PC-9 (cell line): ENCODE measurements around the gene RAB25. TPM values are rescaled to one million over a fixed set of nuclear protein-coding genes. Genes with fewer than 3 reads are reported as not detected.
A peak's percentile ranks its signal among the peaks of the same experiment; 100 is the strongest.

Experiments
- BruUV-seq: library from RNA; stranded (reverse); fragments of 400-500 nt; replicated peaks from 2 replicates; lab custom pipeline; 2021; lab: Mats Ljungman, UMichigan
- CTCF ChIA-PET: fragments of 300-600 bp; sonication (Branson Sonifier 250); formaldehyde crosslinking; loops from one replicate; lab custom pipeline; 2022; ENCODE audit warnings: antibody characterized with exemption; lab: Charles Lee
- POLR2A ChIA-PET: fragments of 300-600 bp; sonication (Branson Sonifier 250); formaldehyde crosslinking; loops from one replicate; lab custom pipeline; 2022; ENCODE audit warnings: antibody characterized with exemption; ENCODE audit not compliant: unreplicated experiment; lab: Charles Lee
- DNase-seq, 2 experiments: peaks; one replicate each; pipeline versions ENCODE4 v3.0.0 to v3.0.0-alpha.2; 2015 to 2022; ENCODE audit warnings: mixed read lengths in 1 of 2
- H2AFZ ChIP-seq: fragments of 200-600 bp; sonication (generic); 2 replicates; pipeline ENCODE4 v1.8.1; 2017; ENCODE audit warnings: antibody characterized with exemption
- H3F3A ChIP-seq: fragments of 200-600 bp; sonication (generic); 2 replicates; pipeline ENCODE4 v1.8.1; 2017; ENCODE audit warnings: antibody characterized with exemption, mild to moderate bottlenecking, low read depth; ENCODE audit not compliant: insufficient read depth
- H3K27ac ChIP-seq: fragments of 200-600 bp; sonication (generic); 2 replicates; pipeline ENCODE4 v1.6.1; 2016; ENCODE audit warnings: mixed run types
- H3K27me3 ChIP-seq: fragments of 200-600 bp; sonication (generic); 2 replicates; pipeline ENCODE4 v1.6.1; 2016; ENCODE audit warnings: low read depth, mixed run types; ENCODE audit not compliant: insufficient read depth
- H3K36me3 ChIP-seq: fragments of 200-600 bp; sonication (generic); 2 replicates; pipeline ENCODE4 v1.6.1; 2016; ENCODE audit warnings: low read depth, mixed run types
- H3K4me1 ChIP-seq: fragments of 200-600 bp; sonication (generic); replicated peaks from 2 replicates; pipeline ENCODE4 v1.6.1; 2016; ENCODE audit warnings: mixed run types; ENCODE audit not compliant: insufficient read depth
- H3K4me2 ChIP-seq: fragments of 200-600 bp; sonication (generic); 2 replicates; pipeline ENCODE4 v1.6.1; 2017; ENCODE audit warnings: mixed run types
- H3K4me3 ChIP-seq: fragments of 200-600 bp; sonication (generic); 2 replicates; pipeline ENCODE4 v1.6.1; 2016; ENCODE audit warnings: mixed run types
- H3K79me2 ChIP-seq: fragments of 200-600 bp; sonication (generic); 2 replicates; pipeline ENCODE4 v1.6.1; 2017; ENCODE audit warnings: low read depth, mixed run types
- H3K9me2 ChIP-seq: fragments of 200-600 bp; sonication (generic); 2 replicates; pipeline ENCODE4 v1.8.1; 2017; ENCODE audit warnings: mild to moderate bottlenecking; ENCODE audit not compliant: insufficient read depth
- H3K9me3 ChIP-seq: fragments of 200-600 bp; sonication (generic); 2 replicates; pipeline ENCODE4 v1.8.1; 2016; ENCODE audit warnings: low read depth; ENCODE audit not compliant: insufficient read depth
- H4K20me1 ChIP-seq: fragments of 200-600 bp; sonication (generic); 2 replicates; pipeline ENCODE4 v1.8.1; 2017; ENCODE audit not compliant: insufficient read depth
- CTCF ChIP-seq: fragments of 200-600 bp; sonication (generic); conservative IDR thresholded peaks from 2 replicates; pipeline ENCODE4 v1.6.1; 2017; ENCODE audit warnings: mixed run types, antibody characterized with exemption, mild to moderate bottlenecking, moderate library complexity
- EZH2 ChIP-seq: fragments of 200-600 bp; sonication (generic); IDR thresholded peaks from 2 replicates; pipeline ENCODE4 v1.8.0; 2017; ENCODE audit warnings: antibody characterized with exemption, low read depth
- intact Hi-C: fragments of 100-400 bp; cut with micrococcal nuclease; formaldehyde crosslinking; loops from one replicate; pipeline ENCODE4 v1.10.0; 2022; ENCODE audit not compliant: unreplicated experiment
- total RNA-seq: library from RNA; stranded (reverse); gene quantifications from 2 replicates; pipeline ENCODE4 v1.2.3, GENCODE V29; 2021

The RAB25 gene
- total RNA-seq, 1 experiment from 2014 or later, result 129 TPM

- Histone ChIP-seq H3F3A (peaks cover 8% of the 10 kb centered on the region; the same call in 1 of the 2 replicates), H3K9me2 (no peaks in the 10 kb centered on the region), H3K4me3 (no peak overlapping the region), H3K4me2 (peak overlapping the region; percentile 41; the same call in 1 of the 2 replicates), H3K27ac (no peak overlapping the region), H2AFZ (no peak overlapping the region), H3K36me3 (no peaks in the 10 kb centered on the region), H3K9me3 (no peaks in the 10 kb centered on the region), H3K4me1 (peaks cover 31% of the 10 kb centered on the region), H4K20me1 (no peaks in the 10 kb centered on the region), H3K79me2 (no peaks in the 10 kb centered on the region), H3K27me3 (no peaks in the 10 kb centered on the region)
- DNase-seq, result peak; percentile 81 to 84
- CTCF ChIA-PET, result interaction anchor here (0.6 to 1.1 kb wide), 3 partner anchors 32 to 160 kb away, joined by 3 to 7 read pairs (median 6); no protein-coding TSS in a partner anchor
- BruUV-seq, result no TSS peak
- POLR2A ChIA-PET, result no interaction called here
- intact Hi-C loops, result loop anchor here (1.0 to 10.0 kb wide), 4 partner anchors 39 to 356 kb away; no protein-coding TSS in a partner anchor
- TF ChIP-seq EZH2, result no peak
- peak; percentile 92 for TF ChIP-seq CTCF
These were observed 29.9 kb downstream of the RAB25 start for GRCh38 chr1:156090840-156091188.

- no peaks in the 10 kb centered on the region for H3K79me2 ChIP-seq
These were observed 30.6 kb downstream of the RAB25 start for GRCh38 chr1:156091610-156092009.

GRCh38 chr1:156095906-156096508 lies 35.0 kb downstream of the RAB25 start:
- peak in 1 of 2 experiments; percentile 52 for DNase-seq
- peak overlapping the region; percentile 39 for H3K4me2 ChIP-seq

More at GRCh38 chr1:156091610-156092009, 30.6 kb downstream of the RAB25 start:
- DNase-seq, result no peak
- H3K4me2 ChIP-seq, result no peak overlapping the region
- no peaks in the 10 kb centered on the region for H3K9me2 ChIP-seq
- peaks cover 9% of the 10 kb centered on the region; the same call in 1 of the 2 replicates for H3F3A ChIP-seq
- no peak for TF ChIP-seq CTCF
- TF ChIP-seq EZH2, result no peak
- no peaks in the 10 kb centered on the region for H3K36me3 ChIP-seq
- POLR2A ChIA-PET, result no interaction called here
- no peak overlapping the region for H3K27ac ChIP-seq
- H3K9me3 ChIP-seq, result no peaks in the 10 kb centered on the region
- no peaks in the 10 kb centered on the region for H3K27me3 ChIP-seq
- intact Hi-C loops, result loop anchor here (5.0 to 10.0 kb wide), 2 partner anchors 223 to 356 kb away; no protein-coding TSS in a partner anchor
- BruUV-seq, result no TSS peak
- CTCF ChIA-PET, result interaction anchor here (0.7 kb wide), 2 partner anchors 74 to 160 kb away, joined by 4 to 7 read pairs; no protein-coding TSS in a partner anchor
- H3K4me1 ChIP-seq, result peaks cover 31% of the 10 kb centered on the region
- H3K4me3 ChIP-seq, result no peak overlapping the region
- no peaks in the 10 kb centered on the region for H4K20me1 ChIP-seq
- H2AFZ ChIP-seq, result no peak overlapping the region

More at GRCh38 chr1:156095906-156096508, 35.0 kb downstream of the RAB25 start:
- intact Hi-C loops, result loop anchor here (1.0 to 10.0 kb wide), 2 partner anchors 34 to 219 kb away; no protein-coding TSS in a partner anchor
- peaks cover 24% of the 10 kb centered on the region for H3F3A ChIP-seq
- no peaks in the 10 kb centered on the region for H4K20me1 ChIP-seq
- H2AFZ ChIP-seq, result no peak overlapping the region
- no peaks in the 10 kb centered on the region for H3K9me2 ChIP-seq
- H3K4me1 ChIP-seq, result peaks cover 44% of the 10 kb centered on the region
- no TSS peak for BruUV-seq
- H3K36me3 ChIP-seq, result no peaks in the 10 kb centered on the region
- ChIA-PET POLR2A (interaction anchor here (0.6 kb wide), 2 partner anchors 20 to 39 kb away, joined by 3 to 4 read pairs; no protein-coding TSS in a partner anchor), CTCF (interaction anchor here (1.0 to 2.2 kb wide), 5 partner anchors 17 to 33 kb away, joined by 3 to 31 read pairs (median 8); no protein-coding TSS in a partner anchor)
- H3K27ac ChIP-seq, result peak overlapping the region; percentile 13; the same call in 1 of the 2 replicates
- no peak for TF ChIP-seq EZH2
- no peak for TF ChIP-seq CTCF
- no peaks in the 10 kb centered on the region for H3K27me3 ChIP-seq
- H3K4me3 ChIP-seq, result no peak overlapping the region
- H3K79me2 ChIP-seq, result no peaks in the 10 kb centered on the region
- no peaks in the 10 kb centered on the region for H3K9me3 ChIP-seq
